HepG2 (cell line): ENCODE data around the gene SRCIN1. TPM values are rescaled to one million over a fixed set of nuclear protein-coding genes. Genes with fewer than 3 reads are reported as not detected.

Experiments
- AFF4 ChIP-seq: sonication (generic); formaldehyde crosslinking; IDR thresholded peaks from 2 replicates; pipeline ENCODE4 v1.4.0; 2020; ENCODE audit warnings: missing genetic modification reagents
- CBX5 ChIP-seq: sonication (generic); formaldehyde crosslinking; IDR thresholded peaks from 2 replicates; pipeline ENCODE4 v1.4.0; 2020; ENCODE audit warnings: missing genetic modification reagents, borderline replicate concordance
- FOXP1 ChIP-seq, 2 experiments: fragments of 450-650 bp in 1 of 2; IDR thresholded peaks; 2 replicates each; pipeline ENCODE4 v1.6.1; 2017 to 2018; ENCODE audit warnings: antibody characterized with exemption in 1 of 2
- MIER3 ChIP-seq: IDR thresholded peaks from 2 replicates; pipeline ENCODE4 v1.6.1; 2016; ENCODE audit warnings: missing compliant biosample characterization, borderline replicate concordance
- NFYC ChIP-seq: IDR thresholded peaks from 2 replicates; pipeline ENCODE4 v1.6.1; 2016; ENCODE audit warnings: missing genetic modification reagents, missing compliant biosample characterization
- ZBTB40 ChIP-seq, 2 experiments: fragments of 450-650 bp in 1 of 2; sonication (generic) in 1 of 2; formaldehyde crosslinking in 1 of 2; IDR thresholded peaks; 2 replicates each; pipeline versions ENCODE4 v1.6.1 to v1.8.0; 2016 to 2022; ENCODE audit warnings: antibody characterized with exemption in 1 of 2, mild to moderate bottlenecking in 1 of 2, missing genetic modification reagents in 1 of 2
- ZNF329 ChIP-seq: sonication (generic); formaldehyde crosslinking; IDR thresholded peaks from 2 replicates; pipeline ENCODE4 v1.9.0; 2021; ENCODE audit warnings: low read depth, mild to moderate bottlenecking, missing genetic modification reagents
- ZNF33A ChIP-seq: sonication (generic); formaldehyde crosslinking; IDR thresholded peaks from 2 replicates; pipeline ENCODE4 v1.5.1; 2020; ENCODE audit warnings: missing genetic modification reagents, mild to moderate bottlenecking, moderate library complexity, borderline replicate concordance
- ZNF33B ChIP-seq: sonication (generic); formaldehyde crosslinking; IDR thresholded peaks from 2 replicates; pipeline ENCODE4 v1.5.1; 2020; ENCODE audit warnings: mild to moderate bottlenecking, missing genetic modification reagents
- ZNF451 ChIP-seq: sonication (generic); formaldehyde crosslinking; IDR thresholded peaks from 2 replicates; pipeline ENCODE4 v1.5.0; 2020; ENCODE audit warnings: mild to moderate bottlenecking, missing genetic modification reagents
- ZNF652 ChIP-seq: IDR thresholded peaks from 2 replicates; pipeline ENCODE4 v1.6.1; 2016; ENCODE audit warnings: low read depth, borderline replicate concordance
- ZNF672 ChIP-seq: sonication (generic); formaldehyde crosslinking; IDR thresholded peaks from 2 replicates; pipeline ENCODE4 v1.8.1; 2022; ENCODE audit warnings: missing genetic modification reagents
- ZSCAN31 ChIP-seq: sonication (generic); formaldehyde crosslinking; IDR thresholded peaks from 2 replicates; pipeline ENCODE4 v1.5.0; 2020; ENCODE audit warnings: low read depth, mild to moderate bottlenecking, missing genetic modification reagents
- polyA plus RNA-seq, 8 experiments: library from polyadenylated mRNA; depleted of rRNA in 3 of 8; stranded (reverse) in 7 of 8; unstranded in 1 of 8; fragments of >200 nt; fragmentation: Illumina TruSeq in 4 of 8; extraction: Trizol in 4 of 8; gene quantifications; 2 replicates each; pipeline versions ENCODE4 v1.2.1 to v1.2.3, GENCODE V29; 2011 to 2016; ENCODE audit warnings: low read depth in 4 of 8, missing spikeins in 1 of 8, mixed read lengths in 1 of 8; ENCODE audit not compliant: insufficient read depth in 1 of 8
- total RNA-seq, 5 experiments: library from RNA; depleted of rRNA; stranded (reverse); fragments of >200 nt; fragmentation: Illumina TruSeq; extraction: Trizol; gene quantifications; 2 replicates each; pipeline ENCODE4 v1.2.3, GENCODE V29; 2016; ENCODE audit warnings: low read depth in 1 of 5

Gene SRCIN1
- total and polyA plus RNA-seq, 2 of the 13 experiments (the other 11 are each of a cell fraction or from before 2014, with no cell fraction given), result 1.2 to 9.6 TPM

- no peak for TF ChIP-seq FOXP1 (IDR thresholded peaks at IDR 0.05)
- TF ChIP-seq FOXP1 (CRISPR knock-in tag; IDR thresholded peaks at IDR 0.05), result no peak
- no peak for TF ChIP-seq ZBTB40 (IDR thresholded peaks at IDR 0.05)
- no peak for TF ChIP-seq ZBTB40 (CRISPR knock-in tag; IDR thresholded peaks at IDR 0.05)
- TF ChIP-seq NFYC, result no peak
- peak; percentile 61 for TF ChIP-seq MIER3 (CRISPR knock-in tag)
- TF ChIP-seq ZNF672 (CRISPR knock-in tag), result no peak
- TF ChIP-seq AFF4 (CRISPR knock-in tag), result no peak
- no peak for TF ChIP-seq CBX5 (CRISPR knock-in tag)
- no peak; the same call in 1 of the 2 replicates for TF ChIP-seq ZSCAN31 (CRISPR knock-in tag)
- TF ChIP-seq ZNF451, result no peak
- TF ChIP-seq ZNF329 (CRISPR knock-in tag), result no peak
- TF ChIP-seq ZNF33B (CRISPR knock-in tag), result no peak
- 0 out of 2 replicates have a peak, but pooled peaks have one; percentile 58 for TF ChIP-seq ZNF33A (CRISPR knock-in tag)
- no peak for TF ChIP-seq ZNF652 (CRISPR knock-in tag)
Observed at GRCh38 chr17:38559051-38559879, 46.5 kb downstream of the SRCIN1 start (continued).
